Measurements from ENCODE around the gene RTEL1.
A peak's percentile ranks its signal among the peaks of the same experiment; 100 is the strongest.

Gene RTEL1

DNA sequence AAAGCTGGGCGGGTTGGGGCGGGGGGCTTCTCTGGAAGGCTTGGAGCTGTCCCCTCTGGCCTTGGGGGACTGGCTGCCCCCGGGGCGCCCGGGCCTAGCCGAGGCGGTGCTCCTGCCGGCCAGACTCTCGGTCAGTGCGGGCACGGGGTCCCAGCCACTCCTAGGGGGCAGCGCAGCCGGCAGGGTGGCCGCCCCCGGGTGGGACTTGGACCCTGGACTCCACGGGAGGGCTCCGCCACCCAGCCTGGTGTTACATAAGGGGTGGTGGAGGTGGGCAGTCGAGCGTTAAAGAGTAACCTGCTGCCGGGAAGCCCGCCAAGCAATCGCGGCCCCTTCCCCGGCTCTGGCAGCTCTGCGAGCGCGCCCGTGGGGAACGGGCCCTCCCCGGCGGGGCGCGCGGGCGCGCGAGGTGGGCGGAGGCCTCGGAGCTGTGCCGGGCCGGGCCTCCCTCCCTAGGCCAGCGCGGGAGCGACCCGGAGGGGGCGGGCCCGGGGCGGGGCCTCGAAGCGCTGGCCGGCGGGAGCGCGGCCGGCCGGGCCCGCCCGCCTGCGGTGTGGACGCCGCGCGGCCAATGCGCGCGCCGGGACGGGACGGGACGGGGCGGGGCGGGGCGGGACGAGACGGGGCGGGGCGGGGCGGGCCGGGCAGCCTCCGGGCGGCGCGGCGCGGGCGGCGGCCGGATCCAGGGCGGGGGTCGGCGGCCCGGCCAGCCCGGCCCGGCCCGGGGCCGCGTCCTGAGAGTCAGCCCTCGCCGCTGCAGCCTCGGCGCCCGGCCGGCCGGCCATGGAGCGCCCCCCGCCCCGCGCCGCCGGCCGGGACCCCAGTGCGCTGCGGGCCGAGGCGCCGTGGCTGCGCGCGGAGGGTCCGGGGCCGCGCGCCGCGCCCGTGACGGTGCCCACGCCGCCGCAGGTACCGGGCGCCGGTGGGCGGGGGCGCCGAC lies 81.3 kb downstream of the RTEL1 start, which contains the start of gene SLC2A4RG:
SLC2A4RG (plus strand) TSS at position 647 of the 940 bp plus-strand sequence; CDS start at position 784, 137 bp downstream.
- Histone ChIP-seq H3K27ac (ENCODE audit: low read depth, low read length) (peak within 1 kb of the TSS; percentile 77), H3K14ac (ENCODE audit: low read length) (peak within 1 kb of the TSS; percentile 89), H3K4ac (ENCODE audit: low read depth, low read length) (peak within 1 kb of the TSS; percentile 57), H4K8ac (ENCODE audit: low read depth, low read length) (peak within 1 kb of the TSS; percentile 75), H3K4me2 (ENCODE audit: low read length) (peak within 1 kb of the TSS; percentile 95), H3K4me1 (ENCODE audit: control insufficient read depth in 1 of 2, insufficient read depth in 2 of 2, low read length in 2 of 2) (peaks cover 16% of the 10 kb centered on the region in 2 experiments), H2BK120ac (ENCODE audit: insufficient read depth, low read length, poor library complexity) (peak within 1 kb of the TSS; percentile 88), H4K91ac (ENCODE audit: low read depth, low read length) (peak within 1 kb of the TSS; percentile 86), H3K18ac (ENCODE audit: low read length) (peak within 1 kb of the TSS; percentile 86), H4K12ac (ENCODE audit: low read depth, low read length) (peak within 1 kb of the TSS; percentile 76), H3K79me2 (ENCODE audit: control insufficient read depth, insufficient read depth, low read length, poor library complexity) (peaks cover 7% of the 10 kb centered on the region), H2AFZ (ENCODE audit: insufficient read depth, low read length, poor library complexity) (peak within 1 kb of the TSS; percentile 89), H2BK5ac (ENCODE audit: low read depth, low read length, poor library complexity) (peak within 1 kb of the TSS; percentile 83), H2BK12ac (ENCODE audit: low read length) (peak within 1 kb of the TSS; percentile 39), H3K79me1 (ENCODE audit: low read length) (peaks cover 15% of the 10 kb centered on the region), H3K27me3 (ENCODE audit: insufficient read depth, low read length) (no peaks in the 10 kb centered on the region), H3K9ac (ENCODE audit: low read length) (peak within 1 kb of the TSS; percentile 77), H3K36me3 (ENCODE audit: control insufficient read depth in 1 of 2, insufficient read depth in 2 of 2, low read length in 2 of 2) (peaks cover 44 to 47% of the 10 kb centered on the region in 2 experiments), H3K23ac (ENCODE audit: low read length) (no peak within 1 kb of the TSS), H3K9me3 (ENCODE audit: insufficient read depth, low read depth, low read length) (no peaks in the 10 kb centered on the region), H3K4me3 (ENCODE audit: low read depth, low read length) (peak within 1 kb of the TSS; percentile 78), H2AK5ac (ENCODE audit: low read length) (peak within 1 kb of the TSS; percentile 82)
- DNase-seq, result peak; percentile 68 to 87
- WGBS (ENCODE audit: extremely low coverage, insufficient coverage, insufficient read length), result no CpG with 5 or more reads among the region's 136 CpGs

DNA sequence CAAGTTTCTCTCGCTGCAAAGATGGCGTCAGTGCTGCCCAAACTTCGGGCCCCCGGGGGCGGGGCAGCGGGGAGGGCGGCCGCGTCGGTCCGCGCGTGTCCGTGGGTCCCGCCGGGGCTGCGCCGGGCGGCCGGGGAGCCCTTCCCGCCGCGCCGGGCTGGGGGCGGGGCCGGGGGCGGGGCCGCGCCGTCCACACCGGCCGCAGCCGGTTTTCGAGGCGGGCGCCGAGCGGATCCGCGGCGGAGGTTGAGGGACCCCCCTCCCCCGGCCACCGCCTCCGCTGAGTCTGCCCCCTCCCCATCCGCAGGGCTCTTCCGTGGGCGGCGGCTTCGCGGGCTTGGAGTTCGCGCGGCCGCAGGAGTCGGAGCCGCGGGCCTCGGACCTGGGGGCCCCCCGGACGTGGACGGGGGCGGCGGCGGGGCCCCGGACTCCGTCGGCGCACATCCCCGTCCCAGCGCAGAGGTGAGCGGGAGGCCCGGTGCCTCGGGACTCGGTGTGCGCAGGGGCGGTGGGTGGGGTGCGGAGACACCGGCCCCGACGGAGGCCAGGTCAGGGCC lies 82.0 kb downstream of the RTEL1 start:
- peak overlapping the region; percentile 89 for H2AFZ ChIP-seq (ENCODE audit: insufficient read depth, low read length, poor library complexity)
- H3K9me3 ChIP-seq (ENCODE audit: insufficient read depth, low read depth, low read length), result no peaks in the 10 kb centered on the region

DNA sequence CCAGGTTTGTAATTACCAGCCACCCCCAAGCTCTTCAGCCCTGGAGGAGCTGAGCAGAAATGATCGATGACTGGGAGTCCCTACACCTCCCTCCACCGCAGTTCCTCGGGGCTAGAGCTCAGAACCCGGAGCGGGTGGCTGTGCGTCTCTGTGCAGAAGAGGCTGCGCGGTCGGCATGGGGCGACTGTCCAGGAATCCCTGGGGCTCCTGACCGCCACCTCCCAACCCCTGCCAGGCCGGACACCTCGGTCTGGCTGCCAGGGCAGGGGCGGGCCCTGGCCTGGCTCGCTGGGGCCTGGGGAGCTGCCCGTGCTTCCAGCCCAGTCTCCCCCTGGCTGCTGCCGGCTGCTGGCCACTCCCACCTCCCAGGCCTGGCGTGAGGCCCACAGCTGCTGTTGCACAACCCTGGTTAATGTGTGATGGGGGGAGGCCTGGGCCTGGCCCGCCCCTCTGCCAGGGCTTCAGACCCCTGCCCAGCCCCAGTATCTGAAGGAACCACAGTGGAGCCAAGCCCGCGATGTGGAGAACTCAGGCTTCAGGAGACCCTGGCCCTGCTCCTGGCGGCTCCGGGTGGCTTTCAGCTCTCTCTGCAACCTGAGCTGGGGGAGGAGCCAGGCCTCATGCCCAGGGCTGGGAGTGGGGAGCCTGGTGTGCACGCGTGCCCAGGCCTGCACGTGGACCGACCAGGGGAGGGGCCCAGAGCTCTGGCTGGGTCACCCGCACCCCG lies 82.7 kb downstream of the RTEL1 start:
- Histone ChIP-seq H2AK5ac (ENCODE audit: low read length) (peak overlapping the region; percentile 76), H3K79me1 (ENCODE audit: low read length) (peaks cover 15% of the 10 kb centered on the region), H3K18ac (ENCODE audit: low read length) (peak overlapping the region; percentile 86), H4K91ac (ENCODE audit: low read depth, low read length) (peak overlapping the region; percentile 85), H3K9me3 (ENCODE audit: insufficient read depth, low read depth, low read length) (no peaks in the 10 kb centered on the region), H3K23ac (ENCODE audit: low read length) (no peak overlapping the region), H2BK120ac (ENCODE audit: insufficient read depth, low read length, poor library complexity) (peak overlapping the region; percentile 88), H3K27me3 (ENCODE audit: insufficient read depth, low read length) (no peaks in the 10 kb centered on the region), H3K9ac (ENCODE audit: low read length) (peak overlapping the region; percentile 41), H4K12ac (ENCODE audit: low read depth, low read length) (peak overlapping the region; percentile 76), H3K4me3 (ENCODE audit: low read depth, low read length) (peak overlapping the region; percentile 78), H3K4ac (ENCODE audit: low read depth, low read length) (peak overlapping the region; percentile 57), H3K4me1 (ENCODE audit: control insufficient read depth in 1 of 2, insufficient read depth in 2 of 2, low read length in 2 of 2) (peaks cover 16% of the 10 kb centered on the region in 2 experiments), H2BK12ac (ENCODE audit: low read length) (peak overlapping the region; percentile 39), H2AFZ (ENCODE audit: insufficient read depth, low read length, poor library complexity) (peak overlapping the region; percentile 89), H3K4me2 (ENCODE audit: low read length) (peak overlapping the region; percentile 61), H2BK5ac (ENCODE audit: low read depth, low read length, poor library complexity) (peak overlapping the region; percentile 83), H3K14ac (ENCODE audit: low read length) (peak overlapping the region; percentile 89), H3K79me2 (ENCODE audit: control insufficient read depth, insufficient read depth, low read length, poor library complexity) (peaks cover 7% of the 10 kb centered on the region), H3K27ac (ENCODE audit: low read depth, low read length) (peak overlapping the region; percentile 77), H4K8ac (ENCODE audit: low read depth, low read length) (peak overlapping the region; percentile 72), H3K36me3 (ENCODE audit: control insufficient read depth in 1 of 2, insufficient read depth in 2 of 2, low read length in 2 of 2) (peaks cover 31 to 40% of the 10 kb centered on the region in 2 experiments)
- DNase-seq, result peak; percentile 71 to 76
- no CpG with 5 or more reads among the region's 29 CpGs for WGBS (ENCODE audit: extremely low coverage, insufficient coverage, insufficient read length)

More for the DNA sequence above, 82.0 kb downstream of the RTEL1 start:
- no peaks in the 10 kb centered on the region for H3K27me3 ChIP-seq (ENCODE audit: insufficient read depth, low read length)
- H3K4me1 ChIP-seq (ENCODE audit: control insufficient read depth in 1 of 2, insufficient read depth in 2 of 2, low read length in 2 of 2), result peaks cover 16% of the 10 kb centered on the region in 2 experiments
- H4K91ac ChIP-seq (ENCODE audit: low read depth, low read length), result peak overlapping the region; percentile 86
- H3K4me3 ChIP-seq (ENCODE audit: low read depth, low read length), result peak overlapping the region; percentile 78
- H3K14ac ChIP-seq (ENCODE audit: low read length), result peak overlapping the region; percentile 89
- H2BK120ac ChIP-seq (ENCODE audit: insufficient read depth, low read length, poor library complexity), result peak overlapping the region; percentile 88
- DNase-seq, result peak in 1 of 2 donors; percentile 29
- H4K12ac ChIP-seq (ENCODE audit: low read depth, low read length), result peak overlapping the region; percentile 76
- no CpG with 5 or more reads among the region's 80 CpGs for WGBS (ENCODE audit: extremely low coverage, insufficient coverage, insufficient read length)
- H3K4me2 ChIP-seq (ENCODE audit: low read length), result peak overlapping the region; percentile 61
- peak overlapping the region; percentile 77 for H3K27ac ChIP-seq (ENCODE audit: low read depth, low read length)
- H3K79me1 ChIP-seq (ENCODE audit: low read length), result peaks cover 15% of the 10 kb centered on the region
- H2AK5ac ChIP-seq (ENCODE audit: low read length), result peak overlapping the region; percentile 76
- peak overlapping the region; percentile 77 for H3K9ac ChIP-seq (ENCODE audit: low read length)
- H2BK5ac ChIP-seq (ENCODE audit: low read depth, low read length, poor library complexity), result peak overlapping the region; percentile 83
- H3K18ac ChIP-seq (ENCODE audit: low read length), result peak overlapping the region; percentile 86
- H3K79me2 ChIP-seq (ENCODE audit: control insufficient read depth, insufficient read depth, low read length, poor library complexity), result peaks cover 7% of the 10 kb centered on the region
- peak overlapping the region; percentile 75 for H4K8ac ChIP-seq (ENCODE audit: low read depth, low read length)
- no peak overlapping the region for H3K23ac ChIP-seq (ENCODE audit: low read length)
- H3K36me3 ChIP-seq (ENCODE audit: control insufficient read depth in 1 of 2, insufficient read depth in 2 of 2, low read length in 2 of 2), result peaks cover 37 to 43% of the 10 kb centered on the region in 2 experiments
- peak overlapping the region; percentile 57 for H3K4ac ChIP-seq (ENCODE audit: low read depth, low read length)
- no peak overlapping the region for H2BK12ac ChIP-seq (ENCODE audit: low read length)

DNA sequence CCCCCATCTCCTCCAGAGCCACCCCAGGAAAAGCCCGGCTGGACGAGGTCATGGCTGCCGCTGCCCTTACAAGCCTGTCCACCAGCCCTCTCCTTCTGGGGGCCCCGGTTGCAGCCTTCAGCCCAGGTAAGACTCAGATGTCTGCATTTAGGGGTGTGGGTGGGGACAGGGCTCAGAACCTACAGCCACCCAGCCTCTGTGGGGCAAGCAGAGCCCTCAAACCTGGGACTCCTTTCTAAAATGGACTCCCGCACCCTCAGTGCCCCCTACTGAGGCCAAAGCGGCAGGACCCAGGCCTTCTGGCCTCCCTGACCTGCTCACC lies 83.2 kb downstream of the RTEL1 start:
- Histone ChIP-seq H2BK120ac (ENCODE audit: insufficient read depth, low read length, poor library complexity) (no peak overlapping the region), H4K8ac (ENCODE audit: low read depth, low read length) (no peak overlapping the region), H2BK5ac (ENCODE audit: low read depth, low read length, poor library complexity) (peak overlapping the region; percentile 83), H3K4me3 (ENCODE audit: low read depth, low read length) (no peak overlapping the region), H2AK5ac (ENCODE audit: low read length) (no peak overlapping the region), H3K27me3 (ENCODE audit: insufficient read depth, low read length) (no peaks in the 10 kb centered on the region), H4K91ac (ENCODE audit: low read depth, low read length) (peak overlapping the region; percentile 85), H3K9ac (ENCODE audit: low read length) (peak overlapping the region; percentile 9), H3K23ac (ENCODE audit: low read length) (no peak overlapping the region), H4K12ac (ENCODE audit: low read depth, low read length) (peak overlapping the region; percentile 8), H3K79me2 (ENCODE audit: control insufficient read depth, insufficient read depth, low read length, poor library complexity) (peaks cover 7% of the 10 kb centered on the region), H3K14ac (ENCODE audit: low read length) (peak overlapping the region; percentile 13), H3K4me1 (ENCODE audit: control insufficient read depth in 1 of 2, insufficient read depth in 2 of 2, low read length in 2 of 2) (peaks cover 16% of the 10 kb centered on the region in 2 experiments), H2BK12ac (ENCODE audit: low read length) (no peak overlapping the region), H3K4ac (ENCODE audit: low read depth, low read length) (peak overlapping the region; percentile 4), H3K9me3 (ENCODE audit: insufficient read depth, low read depth, low read length) (no peaks in the 10 kb centered on the region), H3K4me2 (ENCODE audit: low read length) (peak overlapping the region; percentile 61), H3K79me1 (ENCODE audit: low read length) (peaks cover 15% of the 10 kb centered on the region), H2AFZ (ENCODE audit: insufficient read depth, low read length, poor library complexity) (no peak overlapping the region), H3K27ac (ENCODE audit: low read depth, low read length) (peak overlapping the region; percentile 77), H3K36me3 (ENCODE audit: control insufficient read depth in 1 of 2, insufficient read depth in 2 of 2, low read length in 2 of 2) (peaks cover 28 to 36% of the 10 kb centered on the region in 2 experiments), H3K18ac (ENCODE audit: low read length) (peak overlapping the region; percentile 66)
- WGBS (ENCODE audit: extremely low coverage, insufficient coverage, insufficient read length), result no CpG with 5 or more reads among the region's 6 CpGs
- DNase-seq, result no peak

All from trophoblast cell (in vitro differentiated cells and primary cell).